OCI-LY3 (cell line): ENCODE measurements around the gene CASP10.

Source experiments
- EZH2phosphoT487 ChIP-seq: fragments of 200-600 bp; shearing (Covaris generic); IDR thresholded peaks from 2 replicates; pipeline ENCODE4 v1.6.1; 2018; ENCODE audit warnings: antibody characterized with exemption, mixed run types, low read depth
- TF ChIP-seq, protein P1 (sequence below): fragments of 200-600, 300-600 bp; sonication (generic); IDR thresholded peaks from 2 replicates; pipeline ENCODE4 v1.5.1; 2014; ENCODE audit warnings: antibody characterized with exemption, low read length, low read depth

DNA sequence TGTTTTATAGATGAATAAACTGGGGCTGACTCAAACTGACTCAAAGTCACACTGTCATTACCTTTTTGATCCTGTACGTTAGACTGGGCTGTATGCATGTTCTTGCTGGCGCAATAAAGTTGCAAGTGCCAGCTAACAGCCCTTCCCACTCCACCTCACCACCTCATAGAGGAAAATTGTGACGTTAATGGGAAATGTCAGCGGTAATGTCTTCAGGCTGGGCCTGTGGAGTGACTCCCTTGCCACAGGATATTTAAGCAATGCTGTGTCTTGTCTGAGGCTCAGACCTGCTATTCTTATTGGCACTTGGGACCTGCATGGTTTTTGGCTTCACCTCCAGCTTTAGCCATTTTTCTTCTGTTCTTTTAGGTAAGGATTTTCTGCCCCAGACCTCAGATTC, 25.2 kb upstream of the CASP10 start:
- TF ChIP-seq, protein P1, sequence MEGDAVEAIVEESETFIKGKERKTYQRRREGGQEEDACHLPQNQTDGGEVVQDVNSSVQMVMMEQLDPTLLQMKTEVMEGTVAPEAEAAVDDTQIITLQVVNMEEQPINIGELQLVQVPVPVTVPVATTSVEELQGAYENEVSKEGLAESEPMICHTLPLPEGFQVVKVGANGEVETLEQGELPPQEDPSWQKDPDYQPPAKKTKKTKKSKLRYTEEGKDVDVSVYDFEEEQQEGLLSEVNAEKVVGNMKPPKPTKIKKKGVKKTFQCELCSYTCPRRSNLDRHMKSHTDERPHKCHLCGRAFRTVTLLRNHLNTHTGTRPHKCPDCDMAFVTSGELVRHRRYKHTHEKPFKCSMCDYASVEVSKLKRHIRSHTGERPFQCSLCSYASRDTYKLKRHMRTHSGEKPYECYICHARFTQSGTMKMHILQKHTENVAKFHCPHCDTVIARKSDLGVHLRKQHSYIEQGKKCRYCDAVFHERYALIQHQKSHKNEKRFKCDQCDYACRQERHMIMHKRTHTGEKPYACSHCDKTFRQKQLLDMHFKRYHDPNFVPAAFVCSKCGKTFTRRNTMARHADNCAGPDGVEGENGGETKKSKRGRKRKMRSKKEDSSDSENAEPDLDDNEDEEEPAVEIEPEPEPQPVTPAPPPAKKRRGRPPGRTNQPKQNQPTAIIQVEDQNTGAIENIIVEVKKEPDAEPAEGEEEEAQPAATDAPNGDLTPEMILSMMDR = no peak
- TF ChIP-seq EZH2phosphoT487 = no peak
